ENCODE data around the gene TOP3B.

Gene TOP3B

GRCh38 chr22:22010358-22010757 lies 27.8 kb upstream of the TOP3B start:
- DNase-seq: no peak

DNA sequence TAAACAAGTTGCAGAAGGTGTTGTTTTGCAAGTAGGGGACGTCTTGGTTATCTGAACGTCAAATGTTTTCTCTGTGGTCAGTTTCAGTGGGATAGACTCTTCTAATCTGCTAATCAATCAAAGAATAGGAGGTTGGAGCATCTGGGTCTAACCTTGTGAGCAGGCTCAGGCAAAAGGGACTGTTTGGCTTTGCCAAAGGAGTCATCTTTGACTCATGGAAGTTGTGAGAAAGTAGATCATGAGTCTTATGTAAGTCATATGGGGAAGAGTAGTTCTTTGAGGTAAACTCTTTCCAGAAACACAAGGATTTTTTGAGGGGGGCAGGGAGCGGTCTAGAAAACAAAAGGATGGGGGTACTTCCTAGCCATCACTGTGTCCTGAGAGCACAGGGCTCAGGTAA lies 27.1 kb upstream of the TOP3B start:
- no peak for DNase-seq

DNA sequence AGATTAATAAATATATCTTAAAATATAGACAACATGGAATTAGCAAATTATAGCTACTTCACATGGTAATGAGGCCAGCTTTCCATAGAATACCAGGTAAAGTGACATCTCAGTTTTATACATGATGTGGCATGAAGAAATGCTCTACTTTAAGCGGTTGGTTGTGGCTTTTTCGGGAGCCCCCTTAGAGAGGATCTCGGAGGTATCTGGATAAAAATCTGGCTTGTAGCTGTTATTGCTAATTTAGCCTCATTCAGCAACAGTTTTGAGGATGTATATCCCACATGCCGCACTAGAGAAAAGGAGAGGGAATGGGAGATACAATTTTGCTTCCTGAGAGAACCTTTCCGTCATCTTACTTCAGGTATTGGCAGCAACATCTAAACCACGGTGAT lies 24.0 kb upstream of the TOP3B start:
- DNase-seq: no peak

DNA sequence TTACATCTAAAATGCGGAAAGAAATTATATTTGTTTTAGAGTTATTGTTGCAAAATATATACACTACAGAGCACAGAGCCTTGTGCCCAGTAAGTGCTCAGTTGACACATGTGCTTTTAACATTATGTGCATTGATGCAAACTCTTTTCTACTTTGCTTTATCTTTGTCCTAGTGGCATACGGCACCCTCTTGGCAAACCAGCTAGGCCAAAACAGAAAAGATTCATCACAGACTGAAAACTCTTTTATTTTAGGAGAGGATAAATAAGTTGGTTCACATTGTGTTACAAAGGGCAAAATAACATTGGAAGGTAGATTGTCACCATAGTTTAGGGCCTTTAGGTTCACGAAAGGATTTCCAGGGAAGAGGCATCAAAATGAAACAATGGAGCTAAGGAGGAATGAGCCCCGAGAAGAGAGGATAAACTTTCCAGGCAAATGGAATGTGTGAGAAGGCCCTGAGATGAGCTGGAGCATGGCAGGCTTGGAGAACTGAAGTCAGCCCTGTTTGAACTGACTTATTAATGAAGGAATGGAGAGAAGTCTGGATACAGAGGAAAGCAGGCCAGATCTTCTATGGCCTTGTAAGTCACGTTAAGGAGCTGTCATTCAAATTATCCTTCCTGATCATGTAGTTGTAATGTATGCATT lies 23.5 kb upstream of the TOP3B start:
- no peak for DNase-seq

DNA sequence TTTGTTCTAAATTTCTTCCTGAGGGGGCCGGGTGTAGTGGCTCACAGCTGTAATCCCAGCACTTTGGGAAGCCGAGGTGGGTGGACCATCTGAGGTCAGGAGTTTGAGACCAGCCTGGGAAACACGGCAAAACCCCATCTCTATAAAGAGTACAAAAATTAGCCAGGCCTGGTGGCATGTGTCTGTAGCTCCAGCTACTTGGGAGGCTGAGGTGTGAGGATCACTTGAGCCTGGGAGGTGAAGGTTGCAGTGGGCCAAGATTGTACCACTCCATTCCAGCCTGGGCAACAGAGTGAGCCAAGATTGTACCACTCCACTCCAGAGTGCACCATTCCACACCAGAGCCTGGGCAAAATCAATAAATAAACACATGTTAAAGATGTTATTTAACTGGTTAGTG lies 20.6 kb upstream of the TOP3B start:
- no peak for DNase-seq

- DNase-seq: no peak
Measured at GRCh38 chr22:22002526-22003055, 20.0 kb upstream of the TOP3B start.

DNA sequence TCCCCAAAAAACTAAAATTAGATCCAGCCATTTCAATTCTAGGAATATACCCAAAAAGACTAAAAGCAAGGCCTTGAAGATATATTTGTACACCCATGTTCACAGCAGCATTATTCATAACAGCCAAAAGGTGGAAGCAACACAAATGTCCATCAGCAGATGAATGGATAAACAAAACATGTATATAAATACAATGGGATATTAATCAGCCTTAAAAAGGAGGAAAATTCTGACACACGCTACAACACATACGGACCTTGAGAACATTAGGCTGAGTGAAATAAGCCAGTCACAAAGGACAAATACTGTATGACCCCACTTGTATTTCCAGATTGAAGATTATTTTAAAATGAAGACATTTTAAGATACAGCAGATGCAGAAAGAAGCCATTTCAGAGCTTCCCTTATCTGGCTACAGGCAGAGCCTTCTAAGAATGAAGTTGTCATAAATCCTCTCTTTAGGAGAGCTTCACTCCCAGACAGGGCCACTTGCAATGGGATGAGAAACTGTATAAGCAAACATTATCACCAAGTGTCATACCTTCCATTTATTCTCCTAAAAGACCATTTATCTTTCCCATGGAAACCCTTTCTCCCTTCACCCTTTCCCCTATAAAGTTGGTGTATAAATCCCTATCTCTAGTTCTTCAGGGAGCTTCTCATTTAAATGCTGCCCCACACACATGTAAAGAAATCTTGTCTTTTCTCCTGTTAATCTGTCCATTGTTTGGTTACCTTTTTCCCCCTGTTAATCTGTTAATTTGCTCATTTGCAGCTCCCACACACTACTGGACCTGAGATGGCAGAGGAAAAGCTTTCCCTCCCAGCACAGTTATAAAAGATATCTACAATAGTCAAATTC lies 19.3 kb upstream of the TOP3B start:
- no peak for DNase-seq

GRCh38 chr22:21998595-21999247 lies 16.1 kb upstream of the TOP3B start:
- DNase-seq: no peak

DNA sequence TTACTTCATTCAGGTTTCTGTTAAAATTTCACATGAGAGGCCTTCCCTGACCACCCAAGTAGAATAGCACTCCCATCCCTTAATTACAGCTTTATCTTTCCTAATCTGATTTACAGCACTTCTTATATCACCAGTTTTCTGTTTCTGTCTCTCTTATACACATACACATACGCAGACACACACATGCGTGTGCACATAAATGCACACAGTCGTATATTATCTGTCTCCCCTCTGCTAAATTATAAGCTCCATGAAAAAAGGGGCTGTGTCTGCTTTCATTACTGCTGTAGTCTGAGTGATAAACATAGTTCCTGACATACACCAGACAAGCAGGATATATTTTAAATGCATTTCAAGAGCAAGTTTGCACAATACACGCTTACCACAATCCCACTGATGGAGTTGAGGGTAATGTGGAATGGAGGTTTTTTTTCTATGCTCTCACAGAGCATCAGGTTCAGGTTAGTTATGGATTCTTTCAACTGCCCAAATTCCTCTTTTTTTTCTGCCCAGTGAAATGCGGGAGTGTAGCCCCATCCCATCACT lies 13.7 kb upstream of the TOP3B start:
- no peak for DNase-seq

DNA sequence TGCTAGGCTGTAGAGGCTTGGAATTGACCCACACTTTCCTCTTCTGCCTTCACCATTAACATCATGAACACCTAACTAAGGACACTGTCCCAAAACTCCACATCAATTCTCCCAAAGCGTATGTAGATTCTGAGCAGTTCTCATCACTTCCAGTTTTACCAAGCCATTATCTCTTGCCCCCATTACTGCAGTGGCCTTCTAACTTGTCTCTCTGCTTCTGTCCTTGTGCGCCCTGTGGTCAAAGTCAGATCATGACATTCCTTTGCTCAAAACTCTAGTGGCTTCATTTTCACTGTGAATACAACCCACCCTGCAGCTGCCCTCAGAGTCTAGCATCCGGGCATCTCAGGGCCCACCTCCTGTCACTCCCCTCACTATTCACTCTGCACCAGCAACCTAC lies 13.1 kb upstream of the TOP3B start:
- no peak for DNase-seq

DNA sequence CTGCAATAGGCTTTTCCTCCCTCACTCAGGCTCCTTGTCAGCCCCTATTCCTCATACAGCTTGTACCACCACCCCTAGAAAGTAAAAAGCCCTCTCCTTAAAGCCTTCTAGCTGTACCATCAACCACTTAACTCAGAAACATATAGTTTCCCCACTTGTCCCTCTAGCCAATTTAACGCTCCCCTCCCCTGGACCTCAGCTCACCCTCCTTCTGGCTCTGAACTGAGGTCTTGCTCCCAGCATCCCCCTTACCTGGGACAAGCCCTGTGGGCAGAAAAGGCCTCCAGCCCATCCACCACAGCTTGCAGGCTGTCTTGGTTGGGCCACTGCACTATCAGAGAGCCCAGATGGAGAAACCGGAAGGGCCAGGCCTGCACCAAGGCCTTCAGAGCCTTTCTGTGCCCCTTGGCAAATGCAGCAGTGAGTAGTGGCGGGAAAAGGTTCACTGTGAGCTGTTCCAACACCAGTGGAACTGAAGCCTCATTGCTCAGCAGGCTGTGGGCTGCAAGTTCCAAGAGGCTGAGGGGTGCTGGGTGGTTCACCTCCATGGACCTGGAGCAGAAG lies 12.4 kb upstream of the TOP3B start:
- DNase-seq: no peak

DNA sequence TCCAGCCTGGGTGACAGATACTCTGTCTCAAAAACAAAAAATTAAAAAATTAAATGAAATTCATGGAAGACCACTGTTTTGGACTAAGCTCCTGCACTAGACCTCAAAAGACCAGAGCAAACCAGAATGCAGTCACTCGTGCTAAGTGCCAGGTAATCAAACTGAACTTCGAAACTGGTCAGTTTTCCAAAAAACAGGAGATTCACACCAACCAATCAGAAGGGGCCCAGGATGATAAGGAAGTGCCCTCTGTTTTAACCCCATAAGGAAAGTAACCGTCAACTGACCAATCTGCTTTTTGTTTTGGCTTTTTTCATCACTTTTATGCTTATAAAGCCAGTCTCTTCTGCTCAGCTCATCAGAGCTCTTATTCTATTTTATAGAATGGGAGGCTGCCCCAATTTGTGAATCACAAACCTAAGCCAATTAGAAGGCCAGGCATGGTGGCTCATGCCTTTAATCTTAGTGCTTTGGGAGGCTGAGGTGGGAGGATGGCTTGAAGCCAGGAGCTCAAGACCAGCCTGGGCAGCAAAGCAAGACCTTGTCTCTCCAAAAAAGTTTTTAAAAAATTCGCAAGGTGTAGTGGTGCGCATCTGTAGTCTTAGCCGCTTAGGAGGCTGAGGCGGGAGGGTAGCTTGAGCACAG lies 10.1 kb upstream of the TOP3B start:
- no peak for DNase-seq

DNA sequence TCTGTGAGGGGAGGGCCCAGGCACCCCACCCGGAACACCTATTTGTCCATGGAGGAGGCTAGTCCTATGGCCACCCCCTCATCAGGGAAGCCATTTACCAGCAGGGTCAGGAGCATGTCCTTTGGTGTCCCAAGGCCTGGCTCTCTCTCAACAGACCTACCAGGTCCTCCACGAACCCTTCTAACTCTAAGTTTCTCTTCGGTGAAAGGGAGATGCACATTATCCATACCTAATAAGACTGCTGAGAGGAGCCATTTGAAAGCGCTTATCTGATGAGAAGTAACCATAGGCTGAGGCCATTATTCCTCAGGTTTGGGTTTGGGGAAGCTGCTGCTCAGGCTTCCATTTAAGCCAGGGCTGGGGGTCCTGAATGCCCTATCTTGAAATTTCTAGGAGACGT lies 9.2 kb upstream of the TOP3B start:
- no peak for DNase-seq

DNA sequence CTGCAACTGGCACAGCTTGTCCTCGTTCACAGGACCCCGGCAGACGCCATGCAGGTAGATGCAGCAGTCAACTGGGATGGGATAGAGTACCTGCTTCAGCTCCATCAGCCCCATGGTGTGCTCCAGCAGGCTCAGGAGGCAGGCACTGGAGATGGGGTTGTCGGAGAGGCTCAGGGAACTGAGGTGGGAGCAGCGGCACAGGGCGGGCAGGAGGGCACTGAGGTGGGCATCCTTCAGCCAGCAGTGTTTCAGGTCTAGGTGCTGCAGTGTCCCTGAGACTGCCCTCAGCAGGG lies 8.7 kb upstream of the TOP3B start:
- no peak for DNase-seq

DNA sequence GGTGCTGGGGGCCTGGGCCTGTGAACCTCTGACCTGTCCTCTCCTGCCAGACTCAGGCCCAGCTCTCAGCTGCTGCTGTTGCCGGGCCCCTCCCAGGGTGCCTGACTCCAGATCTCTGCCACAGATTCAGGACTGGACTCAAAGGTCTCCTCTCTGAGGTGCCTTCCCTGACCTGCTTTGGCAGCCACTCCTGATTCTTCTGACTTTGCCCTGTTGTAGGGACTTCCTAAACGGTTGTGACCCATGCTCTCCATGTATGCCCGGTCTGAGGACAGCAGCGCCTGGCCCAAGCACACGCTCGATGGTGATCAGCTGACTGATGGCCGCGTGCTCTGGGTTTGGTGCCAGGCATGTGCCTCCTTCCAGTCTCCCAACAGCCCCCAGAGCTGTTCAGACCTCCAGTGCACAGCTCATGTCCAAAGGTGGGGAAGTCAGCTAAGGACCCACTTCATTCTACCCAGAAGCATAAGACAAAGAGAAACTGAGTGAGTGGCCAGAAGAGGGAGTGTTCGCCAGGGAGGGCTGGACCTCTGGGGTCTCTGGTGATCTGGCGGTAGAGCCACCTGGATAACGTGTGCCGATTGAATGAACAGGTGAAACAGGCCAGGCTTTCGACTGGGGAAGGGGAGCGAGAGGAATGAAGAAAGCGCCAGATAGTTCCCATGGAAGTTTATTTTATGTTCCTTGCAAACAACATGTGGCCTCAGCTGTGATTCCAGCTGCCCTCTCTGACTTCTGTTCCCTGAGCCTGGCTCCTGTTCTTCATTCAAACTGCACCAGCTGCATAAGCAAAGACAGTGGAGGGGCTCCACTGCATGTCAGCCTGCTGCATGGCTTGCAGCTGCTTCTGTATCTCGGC lies 8.1 kb upstream of the TOP3B start:
- no peak for DNase-seq

DNA sequence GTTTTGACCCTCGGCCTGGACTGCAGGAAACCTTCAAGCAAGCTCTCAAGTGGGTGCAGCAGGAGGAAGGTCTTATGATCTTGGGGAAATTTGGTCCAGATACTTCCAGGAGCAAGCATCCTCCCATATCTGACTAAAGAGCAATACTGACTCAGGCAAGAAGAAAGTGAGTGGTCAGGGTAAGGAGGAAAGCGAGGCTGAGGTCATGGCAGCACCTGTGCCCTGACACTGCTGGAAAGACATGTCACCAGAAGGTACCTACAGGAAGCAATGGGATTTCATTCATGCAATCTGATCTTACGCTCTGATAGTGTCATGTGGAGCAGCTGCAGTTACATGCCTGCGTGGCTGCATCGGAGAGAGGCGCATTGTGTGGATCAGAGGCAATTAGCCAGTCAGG lies 6.5 kb upstream of the TOP3B start:
- no peak for DNase-seq

DNA sequence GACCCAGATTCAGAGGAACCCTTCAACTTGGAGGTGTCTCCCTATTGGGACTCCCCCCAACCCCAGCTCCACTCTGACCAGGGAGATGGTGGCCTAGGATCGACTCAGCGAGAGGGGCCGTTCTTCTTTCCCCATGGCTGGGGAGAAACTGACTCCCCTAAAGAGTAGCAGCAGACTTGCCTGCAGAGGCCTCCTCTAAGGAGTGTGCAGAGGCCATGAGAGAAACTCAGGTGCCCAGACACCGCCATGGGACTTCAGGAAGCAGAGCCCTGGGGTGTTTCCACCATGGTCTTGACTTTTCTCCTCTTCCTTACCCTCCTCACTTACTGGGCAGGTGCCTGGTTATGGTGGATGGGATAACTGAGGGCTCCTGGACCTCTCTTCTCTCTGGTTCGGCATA lies 2.6 kb upstream of the TOP3B start:
- no peak for DNase-seq

- DNase-seq: no peak
Measured at GRCh38 chr22:21984793-21985192, 2.2 kb upstream of the TOP3B start.

DNA sequence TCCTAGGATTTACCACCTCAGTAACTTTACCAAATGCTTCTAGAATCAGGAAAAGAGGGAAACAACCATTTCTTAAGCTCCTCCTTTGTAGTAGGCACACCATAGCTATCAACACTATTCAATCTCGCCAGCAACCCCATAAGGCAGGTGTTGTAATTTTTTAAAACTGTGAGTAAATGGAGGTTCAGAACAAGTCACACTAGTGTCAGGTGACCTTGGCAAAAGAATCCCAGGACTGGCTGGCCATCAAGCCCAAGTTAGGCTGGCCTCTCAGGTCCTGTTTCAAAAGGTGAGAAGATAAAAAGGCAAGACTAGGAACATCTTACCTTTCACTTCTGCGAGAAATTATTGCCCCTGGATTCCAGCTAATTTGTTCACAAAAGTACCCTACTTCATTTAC lies 713 bp downstream of the TOP3B start:
- no peak for DNase-seq

- DNase-seq: no peak
Measured at GRCh38 chr22:21980547-21980946, 2.0 kb downstream of the TOP3B start.

DNA sequence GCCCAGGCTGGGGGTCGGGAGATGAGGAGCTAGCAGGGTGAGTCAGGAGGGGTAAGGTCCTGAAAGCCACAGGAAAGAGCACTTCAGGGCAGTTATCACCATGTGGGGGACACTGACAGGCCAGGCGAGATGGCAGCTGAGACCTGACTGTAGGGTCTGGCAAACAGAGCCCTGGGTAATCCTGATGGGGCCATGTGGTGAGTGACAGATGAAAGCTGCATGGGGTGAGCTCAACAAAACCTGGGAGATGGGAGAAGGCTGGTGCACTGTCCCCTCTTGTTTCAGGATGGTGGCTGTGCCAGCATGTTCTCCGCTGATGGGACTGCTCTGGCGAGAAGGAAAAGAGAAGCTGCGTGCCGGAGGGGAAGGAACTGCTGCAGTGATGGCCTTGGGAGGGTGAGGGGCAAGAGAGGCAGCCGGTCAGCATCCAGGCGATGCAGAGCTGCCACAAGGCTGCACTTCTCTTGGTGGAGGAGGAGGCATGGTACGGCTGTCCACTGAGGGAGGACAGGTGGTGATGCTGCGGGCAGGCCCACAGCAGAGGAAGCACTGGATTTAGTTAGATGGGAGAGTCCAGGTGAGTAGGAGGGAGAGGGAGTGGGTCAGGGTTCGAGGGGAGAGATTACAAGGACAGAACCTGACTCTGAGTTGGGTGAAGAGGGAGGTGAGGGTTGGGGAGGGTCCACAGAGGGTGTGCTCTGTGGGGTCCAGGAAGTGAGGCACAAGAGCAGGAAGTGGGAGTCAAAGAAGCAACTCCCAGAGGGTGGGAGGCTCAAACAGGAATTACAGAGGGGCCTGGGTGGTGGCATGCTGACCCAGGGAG lies 3.8 kb downstream of the TOP3B start:
- no peak for DNase-seq
